Breast epithelium (tissue), 4 donors: ENCODE data around the gene HNRNPUL1. TPM values are rescaled to one million over a fixed set of nuclear protein-coding genes. Genes with fewer than 3 reads are reported as not detected.

Source experiments
- DNase-seq, 2 donors: peaks; one replicate each; pipeline ENCODE4 v3.0.0-alpha.2; 2019; ENCODE audit warnings: low spot score in 2 of 2
- H3K27ac ChIP-seq, 2 donors: fragments of 200-600 bp; sonication (generic) in 1 of 2; one replicate each; pipeline ENCODE4 v1.5.1; 2016 to 2019; ENCODE audit warnings: mild to moderate bottlenecking in 1 of 2
- H3K27me3 ChIP-seq, 2 donors: fragments of 200-600 bp; sonication (generic) in 1 of 2; one replicate each; pipeline versions ENCODE4 v1.5.1 to v1.6.0; 2017 to 2019; ENCODE audit warnings: control low read depth in 1 of 2, mild to moderate bottlenecking in 1 of 2
- H3K36me3 ChIP-seq: fragments of 200-600 bp; one replicate; pipeline ENCODE4 v1.5.1; 2019
- H3K4me1 ChIP-seq, 2 donors: fragments of 200-600 bp; sonication (generic); one replicate each; pipeline ENCODE4 v1.5.1; 2016 to 2019; ENCODE audit warnings: control low read depth in 1 of 2
- H3K4me3 ChIP-seq, 3 donors: fragments of 200-600 bp; sonication (generic); 1 replicate in 2 of 3; 2 replicates in 1 of 3; pipeline ENCODE4 v1.5.1; 2016 to 2019; ENCODE audit warnings: mild to moderate bottlenecking in 3 of 3, moderate library complexity in 2 of 3
- H3K9me3 ChIP-seq, 2 donors: fragments of 200-600 bp; sonication (generic) in 1 of 2; one replicate each; pipeline ENCODE4 v1.5.1; 2016 to 2019; ENCODE audit warnings: control low read depth in 1 of 2
- POLR2A ChIP-seq: fragments of 450-650 bp; IDR thresholded peaks from one replicate; pipeline ENCODE4 v1.6.1; 2016; ENCODE audit warnings: antibody characterized with exemption, mild to moderate bottlenecking, moderate library complexity
- POLR2AphosphoS5 ChIP-seq, 3 donors: sonication (generic); formaldehyde crosslinking; IDR thresholded peaks; one replicate each; pipeline ENCODE4 v1.6.1; 2017; ENCODE audit warnings: antibody characterized with exemption in 3 of 3
- intact Hi-C: fragments of 100-400 bp; cut with DNase I; formaldehyde crosslinking; loops from one replicate; pipeline ENCODE4 v1.15.1; 2023; ENCODE audit warnings: low total_unique reads
- total RNA-seq, 3 donors: library from RNA; depleted of rRNA; stranded (reverse); fragments of >200 nt; gene quantifications; one replicate each; pipeline ENCODE4 v1.1.0, GENCODE V29; 2016
- TF ChIP-seq, protein P1 (sequence below), 3 donors: fragments of 450-650 bp; IDR thresholded peaks; one replicate each; pipeline ENCODE4 v1.5.1; 2016 to 2017; ENCODE audit warnings: antibody characterized with exemption in 3 of 3, mild to moderate bottlenecking in 3 of 3, moderate library complexity in 3 of 3

The HNRNPUL1 gene
- total RNA-seq, 3 donors from 2014 or later, result 116 to 146 (median 125) TPM

GRCh38 chr19:41324231-41324702, 60.1 kb downstream of the HNRNPUL1 start:
- Histone ChIP-seq H3K27me3 (no peaks in the 10 kb centered on the region), H3K27ac (peak overlapping the region; percentile 89 to 94), H3K4me3 (peak overlapping the region in 1 of 3 donors; percentile 42), H3K9me3 (no peaks in the 10 kb centered on the region), H3K36me3 (no peaks in the 10 kb centered on the region), H3K4me1 (peaks cover 10 to 11% of the 10 kb centered on the region in 2 donors)
- TF ChIP-seq, protein P1, sequence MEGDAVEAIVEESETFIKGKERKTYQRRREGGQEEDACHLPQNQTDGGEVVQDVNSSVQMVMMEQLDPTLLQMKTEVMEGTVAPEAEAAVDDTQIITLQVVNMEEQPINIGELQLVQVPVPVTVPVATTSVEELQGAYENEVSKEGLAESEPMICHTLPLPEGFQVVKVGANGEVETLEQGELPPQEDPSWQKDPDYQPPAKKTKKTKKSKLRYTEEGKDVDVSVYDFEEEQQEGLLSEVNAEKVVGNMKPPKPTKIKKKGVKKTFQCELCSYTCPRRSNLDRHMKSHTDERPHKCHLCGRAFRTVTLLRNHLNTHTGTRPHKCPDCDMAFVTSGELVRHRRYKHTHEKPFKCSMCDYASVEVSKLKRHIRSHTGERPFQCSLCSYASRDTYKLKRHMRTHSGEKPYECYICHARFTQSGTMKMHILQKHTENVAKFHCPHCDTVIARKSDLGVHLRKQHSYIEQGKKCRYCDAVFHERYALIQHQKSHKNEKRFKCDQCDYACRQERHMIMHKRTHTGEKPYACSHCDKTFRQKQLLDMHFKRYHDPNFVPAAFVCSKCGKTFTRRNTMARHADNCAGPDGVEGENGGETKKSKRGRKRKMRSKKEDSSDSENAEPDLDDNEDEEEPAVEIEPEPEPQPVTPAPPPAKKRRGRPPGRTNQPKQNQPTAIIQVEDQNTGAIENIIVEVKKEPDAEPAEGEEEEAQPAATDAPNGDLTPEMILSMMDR (IDR thresholded peaks at IDR 0.05), result no peak
- no peak for TF ChIP-seq POLR2A
- no peak for TF ChIP-seq POLR2AphosphoS5 (IDR thresholded peaks at IDR 0.05)
- no peak for DNase-seq
- intact Hi-C loops, result no loop called here

DNA sequence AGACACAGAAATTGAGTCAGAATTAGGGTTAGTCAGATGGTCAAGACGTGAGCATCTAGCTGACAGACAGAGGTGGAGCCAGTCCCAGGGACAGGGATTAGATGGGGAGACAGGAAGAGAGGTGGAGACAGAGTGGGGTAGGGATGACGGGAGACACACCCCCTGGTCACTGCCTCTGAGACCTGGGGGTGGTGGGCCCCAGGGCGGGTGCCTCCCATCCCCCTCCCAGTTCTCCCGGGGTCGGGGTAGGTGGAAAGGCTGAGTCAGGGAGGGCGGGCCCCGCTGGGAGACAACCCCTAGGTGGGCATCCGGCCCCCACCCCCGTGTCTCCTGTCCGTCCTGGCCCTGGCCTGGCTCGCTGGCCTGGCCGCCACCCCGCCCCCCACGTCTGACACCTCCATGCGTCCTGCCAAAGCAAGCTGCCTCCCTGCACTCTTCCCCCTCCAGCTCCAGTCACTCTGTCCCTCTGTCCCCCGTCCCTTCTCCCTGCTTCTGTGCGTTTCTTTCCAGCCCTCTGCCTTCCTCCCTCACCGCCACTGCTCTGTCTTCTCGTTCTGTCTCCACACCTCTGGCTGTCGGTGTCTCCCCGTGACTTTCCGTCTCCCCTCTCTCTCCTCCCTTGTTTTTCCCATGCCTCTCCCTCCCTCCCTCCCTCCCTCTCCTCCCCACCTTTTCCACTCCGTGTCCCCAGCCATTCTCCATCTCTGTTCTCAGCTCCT, 60.9 kb downstream of the HNRNPUL1 start:
- intact Hi-C loops, result no loop called here
- Histone ChIP-seq H3K27ac (peak overlapping the region; percentile 89 to 94), H3K4me3 (peak overlapping the region; percentile 9 to 63 (median 44)), H3K4me1 (peaks cover 10 to 11% of the 10 kb centered on the region in 2 donors), H3K27me3 (no peaks in the 10 kb centered on the region), H3K9me3 (no peaks in the 10 kb centered on the region), H3K36me3 (no peaks in the 10 kb centered on the region)
- peak in 1 of 2 donors; percentile 53 for DNase-seq
- peak in 1 of 3 donors; percentile 22 for TF ChIP-seq POLR2AphosphoS5 (IDR thresholded peaks at IDR 0.05)
- TF ChIP-seq, protein P1 (IDR thresholded peaks at IDR 0.05), result no peak

GRCh38 chr19:41325640-41325946, 61.4 kb downstream of the HNRNPUL1 start:
- no peak for TF ChIP-seq POLR2AphosphoS5 (IDR thresholded peaks at IDR 0.05)
- Histone ChIP-seq H3K36me3 (no peaks in the 10 kb centered on the region), H3K27ac (peak overlapping the region; percentile 89 to 94), H3K27me3 (no peaks in the 10 kb centered on the region), H3K4me3 (peak overlapping the region; percentile 3 to 63 (median 44)), H3K4me1 (peaks cover 10 to 11% of the 10 kb centered on the region in 2 donors), H3K9me3 (no peaks in the 10 kb centered on the region)
- DNase-seq, result no peak
- intact Hi-C loops, result no loop called here

DNA sequence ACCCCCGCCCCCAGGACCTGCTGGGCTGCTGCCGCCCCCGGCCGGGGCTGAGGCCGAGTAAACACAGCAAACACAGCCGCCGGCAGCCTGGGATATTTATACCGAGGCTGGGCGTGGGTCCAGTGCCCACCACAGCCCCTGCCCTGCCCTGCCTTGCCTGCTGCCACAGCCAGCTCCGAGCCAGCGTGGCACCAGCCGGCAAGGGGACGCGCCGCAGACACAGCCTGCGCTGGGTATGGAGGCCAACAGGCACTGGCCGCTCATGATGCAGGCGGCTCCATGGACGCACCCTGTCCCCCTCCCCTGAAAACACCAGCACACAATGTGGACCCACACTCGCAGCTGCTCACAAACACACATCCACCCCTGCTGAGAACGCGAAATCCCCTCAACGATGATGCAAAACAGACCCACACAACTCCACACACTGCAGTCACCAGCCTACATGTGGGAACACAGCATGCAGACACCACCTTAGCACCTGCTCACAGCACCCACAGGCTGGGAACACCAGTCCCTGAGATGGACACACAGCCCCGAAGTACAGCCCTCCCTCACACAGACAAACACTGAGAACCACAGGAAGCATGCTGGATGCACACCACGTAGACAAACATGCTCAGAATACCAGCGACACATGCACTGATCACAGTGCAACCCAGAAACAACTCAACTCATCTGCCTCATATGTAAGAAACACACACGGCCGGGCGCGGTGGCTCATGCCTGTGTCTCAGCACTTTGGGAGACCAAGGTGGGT, 62.0 kb downstream of the HNRNPUL1 start:
- intact Hi-C loops, result no loop called here
- Histone ChIP-seq H3K4me1 (peaks cover 10 to 11% of the 10 kb centered on the region in 2 donors), H3K36me3 (no peaks in the 10 kb centered on the region), H3K4me3 (peak overlapping the region; percentile 3 to 63 (median 44)), H3K27ac (peak overlapping the region; percentile 89 to 94), H3K9me3 (no peaks in the 10 kb centered on the region), H3K27me3 (no peaks in the 10 kb centered on the region)
- DNase-seq, result no peak
- TF ChIP-seq POLR2AphosphoS5 (IDR thresholded peaks at IDR 0.05) (no peak), POLR2A (no peak)
- TF ChIP-seq, protein P1 (IDR thresholded peaks at IDR 0.05), result no peak

DNA sequence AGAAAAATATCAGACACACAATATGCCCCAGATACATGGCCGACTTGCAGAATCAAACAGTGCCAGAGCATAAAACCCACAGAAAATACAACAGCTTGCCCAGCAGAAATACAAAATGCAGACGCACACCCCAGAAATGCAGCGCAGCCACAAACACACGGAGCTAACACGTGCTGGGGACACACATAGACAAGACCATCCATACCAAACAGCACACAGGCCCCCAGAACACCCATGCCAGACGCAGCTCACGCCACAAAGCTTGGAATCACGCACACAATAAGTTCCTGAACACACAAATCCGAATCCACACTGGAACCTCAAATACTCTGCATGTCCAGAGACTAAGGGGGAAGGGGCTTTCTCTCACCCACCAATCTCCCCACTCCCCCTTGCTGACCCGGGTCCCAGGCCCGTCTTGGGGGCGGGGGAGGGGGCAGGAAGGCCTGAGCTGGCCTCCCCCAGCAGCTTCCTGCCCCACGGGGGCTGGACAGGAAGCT, 63.0 kb downstream of the HNRNPUL1 start:
- intact Hi-C loops, result no loop called here
- DNase-seq, result no peak
- H3K36me3 ChIP-seq, result no peaks in the 10 kb centered on the region
- peak overlapping the region in 2 of 3 donors; percentile 51 to 59 for H3K4me3 ChIP-seq
- H3K9me3 ChIP-seq, result no peaks in the 10 kb centered on the region
- H3K27me3 ChIP-seq, result no peaks in the 10 kb centered on the region
- H3K27ac ChIP-seq, result peak overlapping the region; percentile 81 to 87
- TF ChIP-seq POLR2AphosphoS5 (IDR thresholded peaks at IDR 0.05) (no peak), POLR2A (no peak)
- TF ChIP-seq, protein P1 (IDR thresholded peaks at IDR 0.05), result no peak
- H3K4me1 ChIP-seq, result peaks cover 10 to 11% of the 10 kb centered on the region in 2 donors
